K562 (cell line): ENCODE results near the gene ZCCHC4. TPM values are rescaled to one million over a fixed set of nuclear protein-coding genes. Genes with fewer than 3 reads are reported as not detected.
A peak's percentile ranks its signal among the peaks of the same experiment; 100 is the strongest.

Experiments
- ARID1B ChIP-seq: fragments of 450-650 bp; IDR thresholded peaks from 2 replicates; pipeline ENCODE4 v1.6.1; 2016; ENCODE audit warnings: antibody characterized with exemption, mild to moderate bottlenecking, inconsistent platforms
- ATF7 ChIP-seq: fragments of 450-650 bp; IDR thresholded peaks from 2 replicates; pipeline ENCODE4 v1.7.1; 2014; ENCODE audit warnings: mild to moderate bottlenecking, moderate library complexity
- CREB3L1 ChIP-seq: fragments of 450-650 bp; IDR thresholded peaks from 2 replicates; pipeline ENCODE4 v1.6.1; 2014; ENCODE audit warnings: low read depth, mild to moderate bottlenecking, moderate library complexity, borderline replicate concordance
- EHMT2 ChIP-seq: fragments of 450-650 bp; IDR thresholded peaks from 2 replicates; pipeline ENCODE4 v1.6.1; 2018; ENCODE audit warnings: antibody characterized with exemption
- HDAC1 ChIP-seq, 2 experiments: fragments of 450-650 bp; IDR thresholded peaks; 2 replicates each; pipeline ENCODE4 v1.6.1; 2016 to 2017; ENCODE audit warnings: inconsistent platforms in 1 of 2, mild to moderate bottlenecking in 1 of 2, moderate library complexity in 1 of 2
- MBD1 ChIP-seq: fragments of 250-450 bp; sonication (Bioruptor Pico); IDR thresholded peaks from 2 replicates; pipeline ENCODE4 v1.8.0; 2022; ENCODE audit warnings: inconsistent platforms
- NR2C1 ChIP-seq, 2 experiments: fragments of 450-650 bp; IDR thresholded peaks; 2 replicates each; pipeline ENCODE4 v1.6.1; 2017; ENCODE audit warnings: mild to moderate bottlenecking in 2 of 2, antibody characterized with exemption in 1 of 2, inconsistent platforms in 1 of 2, missing compliant biosample characterization in 1 of 2, missing genetic modification characterization in 1 of 2
- NRF1 ChIP-seq, 2 experiments: fragments of 450-650 bp; IDR thresholded peaks in 1 of 2; conservative IDR thresholded peaks in 1 of 2; 2 replicates each; pipeline ENCODE4 v1.6.1; 2014; ENCODE audit warnings: mild to moderate bottlenecking in 2 of 2
- SMAD2 ChIP-seq: fragments of 150-350 bp; IDR thresholded peaks from 2 replicates; pipeline ENCODE4 v1.6.1; 2014; ENCODE audit warnings: low read depth, mild to moderate bottlenecking, low read length
- SREBF2 ChIP-seq: sonication (generic); formaldehyde crosslinking; IDR thresholded peaks from 2 replicates; pipeline ENCODE4 v1.4.0; 2020; ENCODE audit warnings: mild to moderate bottlenecking, missing genetic modification reagents
- ZNF507 ChIP-seq: conservative IDR thresholded peaks from 2 replicates; pipeline ENCODE4 v1.6.1; 2017; ENCODE audit warnings: missing genetic modification characterization, missing compliant biosample characterization
- polyA plus RNA-seq, 8 experiments: library from polyadenylated mRNA; depleted of rRNA in 4 of 8; stranded (reverse) in 5 of 8; unstranded in 3 of 8; fragments of >200 nt; fragmentation: Nextera tagmentation in 2 of 8; fragmentation: Illumina TruSeq in 1 of 8; extraction: Ambion mirVana in 2 of 8; extraction: Trizol in 1 of 8; gene quantifications; 2 replicates each; pipeline versions ENCODE4 v1.2.1 to v1.2.3, GENCODE V29; 2011 to 2014; ENCODE audit warnings: inconsistent platforms in 1 of 8, missing spikeins in 1 of 8
- total RNA-seq, 7 experiments: library from RNA; depleted of rRNA in 6 of 7; stranded (reverse); fragments of >200 nt in 6 of 7; fragmentation: Illumina TruSeq in 2 of 7; extraction: Trizol in 2 of 7; gene quantifications; 2 replicates each; pipeline versions ENCODE4 v1.2.1 to v1.2.3, GENCODE V29; 2011 to 2021; ENCODE audit warnings: low replicate concordance in 1 of 7
- TF ChIP-seq, protein P1 (sequence below): fragments of 450-650 bp; IDR thresholded peaks from 2 replicates; pipeline ENCODE4 v1.6.1; 2016; ENCODE audit warnings: mild to moderate bottlenecking, moderate library complexity

The ZCCHC4 gene
- total and polyA plus RNA-seq, 9 of the 15 experiments (the other 6 are each of a cell fraction or from before 2014, with no cell fraction given), result 5.3 to 26.1 (median 15.2) TPM

DNA sequence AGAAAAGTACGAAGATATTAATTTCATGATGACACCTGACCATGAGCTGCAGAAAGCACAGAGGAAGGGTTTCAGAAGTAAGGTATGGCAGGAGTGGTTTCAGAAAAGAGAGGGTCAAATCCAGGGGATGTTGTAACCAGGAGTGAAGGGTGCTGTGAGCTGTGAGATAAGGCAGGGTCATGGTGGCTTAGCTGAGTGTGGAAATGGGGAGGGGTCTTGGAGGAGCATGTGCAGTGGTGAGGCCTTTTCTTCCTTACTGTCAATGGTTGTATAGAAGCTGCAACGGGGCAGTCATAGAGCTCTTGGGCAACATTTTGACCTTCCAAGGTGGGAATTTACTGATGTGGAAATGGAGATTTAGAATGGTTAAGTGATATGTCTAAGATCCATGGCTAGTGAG, 67.0 kb downstream of the ZCCHC4 start (continued):
- TF ChIP-seq SMAD2 (no peak), EHMT2 (peak; percentile 47; the same call in 1 of the 2 replicates), MBD1 (CRISPR knock-in tag) (no peak), NRF1 (conservative IDR thresholded peaks at IDR 0.05 in 1 of 2, IDR thresholded peaks at IDR 0.05 in 1 of 2) (peak; percentile 33 to 54; a peak in 3 of 4 replicates), ATF7 (no peak), ZNF507 (tag) (no peak), SREBF2 (CRISPR knock-in tag) (no peak), ARID1B (peak; percentile 66), NR2C1 (IDR thresholded peaks at IDR 0.05) (peak; percentile 36; the same call in 1 of the 2 replicates), NR2C1 (tag; IDR thresholded peaks at IDR 0.05) (peak; percentile 39; the same call in 1 of the 2 replicates), HDAC1 (IDR thresholded peaks at IDR 0.05) (no peak), CREB3L1 (peak; percentile 75; the same call in 1 of the 2 replicates)
- TF ChIP-seq, protein P1, sequence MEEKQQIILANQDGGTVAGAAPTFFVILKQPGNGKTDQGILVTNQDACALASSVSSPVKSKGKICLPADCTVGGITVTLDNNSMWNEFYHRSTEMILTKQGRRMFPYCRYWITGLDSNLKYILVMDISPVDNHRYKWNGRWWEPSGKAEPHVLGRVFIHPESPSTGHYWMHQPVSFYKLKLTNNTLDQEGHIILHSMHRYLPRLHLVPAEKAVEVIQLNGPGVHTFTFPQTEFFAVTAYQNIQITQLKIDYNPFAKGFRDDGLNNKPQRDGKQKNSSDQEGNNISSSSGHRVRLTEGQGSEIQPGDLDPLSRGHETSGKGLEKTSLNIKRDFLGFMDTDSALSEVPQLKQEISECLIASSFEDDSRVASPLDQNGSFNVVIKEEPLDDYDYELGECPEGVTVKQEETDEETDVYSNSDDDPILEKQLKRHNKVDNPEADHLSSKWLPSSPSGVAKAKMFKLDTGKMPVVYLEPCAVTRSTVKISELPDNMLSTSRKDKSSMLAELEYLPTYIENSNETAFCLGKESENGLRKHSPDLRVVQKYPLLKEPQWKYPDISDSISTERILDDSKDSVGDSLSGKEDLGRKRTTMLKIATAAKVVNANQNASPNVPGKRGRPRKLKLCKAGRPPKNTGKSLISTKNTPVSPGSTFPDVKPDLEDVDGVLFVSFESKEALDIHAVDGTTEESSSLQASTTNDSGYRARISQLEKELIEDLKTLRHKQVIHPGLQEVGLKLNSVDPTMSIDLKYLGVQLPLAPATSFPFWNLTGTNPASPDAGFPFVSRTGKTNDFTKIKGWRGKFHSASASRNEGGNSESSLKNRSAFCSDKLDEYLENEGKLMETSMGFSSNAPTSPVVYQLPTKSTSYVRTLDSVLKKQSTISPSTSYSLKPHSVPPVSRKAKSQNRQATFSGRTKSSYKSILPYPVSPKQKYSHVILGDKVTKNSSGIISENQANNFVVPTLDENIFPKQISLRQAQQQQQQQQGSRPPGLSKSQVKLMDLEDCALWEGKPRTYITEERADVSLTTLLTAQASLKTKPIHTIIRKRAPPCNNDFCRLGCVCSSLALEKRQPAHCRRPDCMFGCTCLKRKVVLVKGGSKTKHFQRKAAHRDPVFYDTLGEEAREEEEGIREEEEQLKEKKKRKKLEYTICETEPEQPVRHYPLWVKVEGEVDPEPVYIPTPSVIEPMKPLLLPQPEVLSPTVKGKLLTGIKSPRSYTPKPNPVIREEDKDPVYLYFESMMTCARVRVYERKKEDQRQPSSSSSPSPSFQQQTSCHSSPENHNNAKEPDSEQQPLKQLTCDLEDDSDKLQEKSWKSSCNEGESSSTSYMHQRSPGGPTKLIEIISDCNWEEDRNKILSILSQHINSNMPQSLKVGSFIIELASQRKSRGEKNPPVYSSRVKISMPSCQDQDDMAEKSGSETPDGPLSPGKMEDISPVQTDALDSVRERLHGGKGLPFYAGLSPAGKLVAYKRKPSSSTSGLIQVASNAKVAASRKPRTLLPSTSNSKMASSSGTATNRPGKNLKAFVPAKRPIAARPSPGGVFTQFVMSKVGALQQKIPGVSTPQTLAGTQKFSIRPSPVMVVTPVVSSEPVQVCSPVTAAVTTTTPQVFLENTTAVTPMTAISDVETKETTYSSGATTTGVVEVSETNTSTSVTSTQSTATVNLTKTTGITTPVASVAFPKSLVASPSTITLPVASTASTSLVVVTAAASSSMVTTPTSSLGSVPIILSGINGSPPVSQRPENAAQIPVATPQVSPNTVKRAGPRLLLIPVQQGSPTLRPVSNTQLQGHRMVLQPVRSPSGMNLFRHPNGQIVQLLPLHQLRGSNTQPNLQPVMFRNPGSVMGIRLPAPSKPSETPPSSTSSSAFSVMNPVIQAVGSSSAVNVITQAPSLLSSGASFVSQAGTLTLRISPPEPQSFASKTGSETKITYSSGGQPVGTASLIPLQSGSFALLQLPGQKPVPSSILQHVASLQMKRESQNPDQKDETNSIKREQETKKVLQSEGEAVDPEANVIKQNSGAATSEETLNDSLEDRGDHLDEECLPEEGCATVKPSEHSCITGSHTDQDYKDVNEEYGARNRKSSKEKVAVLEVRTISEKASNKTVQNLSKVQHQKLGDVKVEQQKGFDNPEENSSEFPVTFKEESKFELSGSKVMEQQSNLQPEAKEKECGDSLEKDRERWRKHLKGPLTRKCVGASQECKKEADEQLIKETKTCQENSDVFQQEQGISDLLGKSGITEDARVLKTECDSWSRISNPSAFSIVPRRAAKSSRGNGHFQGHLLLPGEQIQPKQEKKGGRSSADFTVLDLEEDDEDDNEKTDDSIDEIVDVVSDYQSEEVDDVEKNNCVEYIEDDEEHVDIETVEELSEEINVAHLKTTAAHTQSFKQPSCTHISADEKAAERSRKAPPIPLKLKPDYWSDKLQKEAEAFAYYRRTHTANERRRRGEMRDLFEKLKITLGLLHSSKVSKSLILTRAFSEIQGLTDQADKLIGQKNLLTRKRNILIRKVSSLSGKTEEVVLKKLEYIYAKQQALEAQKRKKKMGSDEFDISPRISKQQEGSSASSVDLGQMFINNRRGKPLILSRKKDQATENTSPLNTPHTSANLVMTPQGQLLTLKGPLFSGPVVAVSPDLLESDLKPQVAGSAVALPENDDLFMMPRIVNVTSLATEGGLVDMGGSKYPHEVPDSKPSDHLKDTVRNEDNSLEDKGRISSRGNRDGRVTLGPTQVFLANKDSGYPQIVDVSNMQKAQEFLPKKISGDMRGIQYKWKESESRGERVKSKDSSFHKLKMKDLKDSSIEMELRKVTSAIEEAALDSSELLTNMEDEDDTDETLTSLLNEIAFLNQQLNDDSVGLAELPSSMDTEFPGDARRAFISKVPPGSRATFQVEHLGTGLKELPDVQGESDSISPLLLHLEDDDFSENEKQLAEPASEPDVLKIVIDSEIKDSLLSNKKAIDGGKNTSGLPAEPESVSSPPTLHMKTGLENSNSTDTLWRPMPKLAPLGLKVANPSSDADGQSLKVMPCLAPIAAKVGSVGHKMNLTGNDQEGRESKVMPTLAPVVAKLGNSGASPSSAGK, result peak; percentile 54; the same call in 1 of the 2 replicates
